Hepatic stellate cell (primary cell): ENCODE measurements around the gene SIGLEC7.

ENCODE experiments used
- DNase-seq: peaks from one replicate; pipeline ENCODE4 v3.0.0; 2011; ENCODE audit warnings: low spot score

The SIGLEC7 gene

DNA sequence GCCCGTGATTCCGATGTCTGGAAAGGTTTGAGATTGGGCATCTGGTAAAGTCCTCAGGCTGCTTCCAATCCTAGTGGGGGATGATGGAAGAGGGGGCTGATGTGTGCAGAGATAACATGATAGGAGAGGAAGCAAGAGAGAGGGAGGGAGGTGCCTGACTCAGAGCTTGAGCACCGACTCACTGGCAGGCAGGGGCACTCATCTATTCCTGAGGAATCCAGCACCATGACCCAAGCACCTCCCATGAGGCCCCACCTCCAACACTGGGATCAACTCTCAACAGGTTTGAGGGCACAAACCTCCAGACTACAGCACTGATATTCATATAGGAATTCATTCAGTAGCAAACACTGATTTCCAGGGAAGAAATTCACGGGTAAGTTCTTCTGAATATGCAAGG is 23.0 kb upstream of the SIGLEC7 start:
- no peak for DNase-seq

DNA sequence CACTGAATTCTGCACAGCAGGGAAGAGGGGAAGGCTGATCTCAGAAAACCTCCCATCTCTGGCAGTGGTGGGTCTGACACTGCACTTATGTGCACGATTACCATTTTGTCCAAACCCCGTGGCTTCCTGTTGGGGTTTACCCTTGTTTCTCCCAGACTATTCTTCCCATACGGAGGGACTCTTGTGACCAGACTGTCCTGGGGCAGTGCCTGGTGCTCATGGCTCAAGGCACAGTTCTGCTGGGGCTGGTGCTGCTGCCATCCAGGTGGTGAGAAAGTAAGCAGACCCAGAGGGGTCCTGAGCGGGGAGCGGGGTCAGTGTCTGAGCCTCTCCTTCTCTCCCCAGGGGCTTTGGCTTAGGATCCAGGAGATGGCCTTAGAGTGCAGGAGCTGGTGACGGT is 22.5 kb upstream of the SIGLEC7 start:
- DNase-seq: no peak

GRCh38 chr19:51120160-51120559 is 21.9 kb upstream of the SIGLEC7 start:
- DNase-seq: no peak

DNA sequence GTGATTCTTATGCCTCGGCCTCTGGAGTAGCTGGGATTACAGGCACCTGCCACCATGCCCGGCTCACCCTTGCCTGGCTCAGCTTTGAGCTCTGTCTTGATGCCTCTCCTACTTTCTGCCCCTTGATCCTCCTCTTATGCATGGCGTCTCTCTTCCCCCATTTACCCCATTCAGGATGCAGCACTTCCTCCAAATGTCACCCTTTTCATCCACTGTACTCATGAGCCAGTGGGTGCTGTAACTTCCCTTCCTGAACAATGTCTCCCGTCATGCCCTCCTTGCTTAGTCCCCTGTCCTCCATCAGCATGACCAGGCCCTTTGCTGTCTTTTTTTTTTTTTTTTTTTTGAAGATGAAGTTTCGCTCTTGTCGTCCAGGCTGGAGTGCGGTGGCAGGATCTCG is 20.8 kb upstream of the SIGLEC7 start:
- DNase-seq: no peak

DNA sequence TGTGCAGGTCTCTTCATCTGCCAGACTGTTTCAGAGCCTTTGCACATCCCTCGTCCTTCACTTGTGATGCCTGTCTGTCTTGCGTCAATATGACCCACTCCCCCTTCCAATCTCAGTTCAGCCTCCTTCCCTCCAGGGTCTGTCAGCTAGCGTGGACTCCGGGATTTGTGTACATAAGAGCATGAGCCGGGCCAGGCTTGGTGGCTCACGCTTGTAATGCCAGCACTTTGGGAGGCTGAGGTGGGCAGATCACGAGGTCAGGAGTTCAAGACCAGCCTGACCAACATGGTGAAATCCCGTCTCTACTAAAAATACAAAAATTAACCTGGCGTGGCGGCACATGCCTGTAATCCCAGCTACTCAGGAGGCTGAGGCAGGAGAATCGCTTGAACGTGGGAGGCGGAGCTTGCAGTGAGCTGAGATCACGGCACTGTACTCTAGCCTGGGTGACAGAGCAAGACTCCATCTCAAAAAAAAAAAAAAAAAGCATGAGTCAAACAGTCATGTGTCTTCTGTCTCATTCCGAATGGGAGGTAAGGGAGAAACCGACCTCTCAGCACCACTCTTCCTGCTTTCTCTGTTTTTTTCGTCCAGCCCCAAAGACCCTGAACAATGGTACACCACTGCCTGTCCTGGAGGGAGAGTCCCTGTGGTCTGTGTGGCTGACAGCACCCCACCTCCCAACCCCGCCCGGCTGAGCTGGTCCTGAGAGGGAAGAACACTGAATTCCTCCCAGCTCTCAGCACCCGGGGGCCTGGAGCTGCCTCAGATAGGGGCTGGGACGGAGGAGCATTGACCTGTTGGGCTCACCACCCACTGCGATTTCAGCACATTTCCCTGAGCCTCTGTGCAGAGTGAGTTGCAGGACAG is 19.8 kb upstream of the SIGLEC7 start:
- no peak for DNase-seq

GRCh38 chr19:51123381-51123800 is 18.7 kb upstream of the SIGLEC7 start:
- DNase-seq: no peak

- no peak for DNase-seq
Observed at GRCh38 chr19:51123802-51124201, 18.3 kb upstream of the SIGLEC7 start.

DNA sequence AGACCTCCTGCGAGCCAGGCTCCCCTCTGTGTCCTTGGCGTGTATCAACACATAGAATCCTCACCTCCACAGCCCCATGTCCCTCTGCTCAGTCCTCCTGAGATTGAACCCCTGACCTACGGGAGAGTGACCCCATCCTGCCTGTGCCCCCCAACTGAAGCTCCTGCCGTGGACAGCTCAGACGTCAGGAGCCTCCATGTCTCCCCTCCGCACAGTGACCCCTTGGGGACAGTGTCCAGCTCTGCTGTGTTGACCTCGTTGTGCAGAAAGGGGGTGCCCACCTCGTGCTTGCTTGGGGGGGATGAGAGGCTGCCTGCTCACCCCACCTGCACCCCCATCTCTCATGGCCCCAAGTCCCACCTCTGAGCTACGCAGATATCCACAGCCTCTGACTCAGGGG is 17.9 kb upstream of the SIGLEC7 start:
- DNase-seq: no peak

GRCh38 chr19:51124729-51125128 is 17.4 kb upstream of the SIGLEC7 start, which contains the start of gene SIGLEC9:
TSS of gene SIGLEC9 (plus strand) at chr19:51124906. CDS start at chr19:51124975, 69 bp downstream.
- no peak for DNase-seq

- DNase-seq: no peak
Observed at GRCh38 chr19:51125421-51126075, 16.6 kb upstream of the SIGLEC7 start.

GRCh38 chr19:51127032-51127431 is 15.1 kb upstream of the SIGLEC7 start:
- DNase-seq: no peak

GRCh38 chr19:51127755-51128154 is 14.3 kb upstream of the SIGLEC7 start:
- DNase-seq: no peak

DNA sequence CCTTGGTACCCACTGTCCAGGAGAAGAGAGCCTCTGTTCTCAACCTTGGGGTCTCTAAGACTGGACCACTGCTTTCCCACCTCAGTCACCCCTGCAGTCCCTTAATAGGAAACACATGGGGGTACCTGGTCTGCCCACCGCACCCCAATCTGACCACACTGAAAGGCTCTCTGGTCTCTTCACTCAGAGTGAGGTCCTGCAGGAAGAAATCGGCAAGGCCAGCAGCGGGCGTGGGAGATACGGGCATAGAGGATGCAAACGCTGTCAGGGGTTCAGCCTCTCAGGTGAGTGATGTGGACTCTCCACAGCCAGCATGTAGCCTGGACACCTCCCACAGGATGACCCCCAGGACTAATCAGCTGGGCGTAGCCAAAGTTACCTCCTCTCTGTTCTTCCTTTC is 13.9 kb upstream of the SIGLEC7 start:
- DNase-seq: no peak

DNA sequence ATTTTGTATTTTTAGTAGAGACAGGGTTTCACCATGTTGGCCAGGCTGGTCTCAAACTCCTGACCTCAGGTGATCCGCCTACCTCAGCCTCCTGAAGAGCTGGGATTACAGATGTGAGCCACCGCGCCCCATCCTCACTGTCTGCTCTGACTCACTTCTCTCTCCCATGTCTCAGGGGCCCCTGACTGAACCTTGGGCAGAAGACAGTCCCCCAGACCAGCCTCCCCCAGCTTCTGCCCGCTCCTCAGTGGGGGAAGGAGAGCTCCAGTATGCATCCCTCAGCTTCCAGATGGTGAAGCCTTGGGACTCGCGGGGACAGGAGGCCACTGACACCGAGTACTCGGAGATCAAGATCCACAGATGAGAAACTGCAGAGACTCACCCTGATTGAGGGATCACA is 12.4 kb upstream of the SIGLEC7 start:
- no peak for DNase-seq

DNA sequence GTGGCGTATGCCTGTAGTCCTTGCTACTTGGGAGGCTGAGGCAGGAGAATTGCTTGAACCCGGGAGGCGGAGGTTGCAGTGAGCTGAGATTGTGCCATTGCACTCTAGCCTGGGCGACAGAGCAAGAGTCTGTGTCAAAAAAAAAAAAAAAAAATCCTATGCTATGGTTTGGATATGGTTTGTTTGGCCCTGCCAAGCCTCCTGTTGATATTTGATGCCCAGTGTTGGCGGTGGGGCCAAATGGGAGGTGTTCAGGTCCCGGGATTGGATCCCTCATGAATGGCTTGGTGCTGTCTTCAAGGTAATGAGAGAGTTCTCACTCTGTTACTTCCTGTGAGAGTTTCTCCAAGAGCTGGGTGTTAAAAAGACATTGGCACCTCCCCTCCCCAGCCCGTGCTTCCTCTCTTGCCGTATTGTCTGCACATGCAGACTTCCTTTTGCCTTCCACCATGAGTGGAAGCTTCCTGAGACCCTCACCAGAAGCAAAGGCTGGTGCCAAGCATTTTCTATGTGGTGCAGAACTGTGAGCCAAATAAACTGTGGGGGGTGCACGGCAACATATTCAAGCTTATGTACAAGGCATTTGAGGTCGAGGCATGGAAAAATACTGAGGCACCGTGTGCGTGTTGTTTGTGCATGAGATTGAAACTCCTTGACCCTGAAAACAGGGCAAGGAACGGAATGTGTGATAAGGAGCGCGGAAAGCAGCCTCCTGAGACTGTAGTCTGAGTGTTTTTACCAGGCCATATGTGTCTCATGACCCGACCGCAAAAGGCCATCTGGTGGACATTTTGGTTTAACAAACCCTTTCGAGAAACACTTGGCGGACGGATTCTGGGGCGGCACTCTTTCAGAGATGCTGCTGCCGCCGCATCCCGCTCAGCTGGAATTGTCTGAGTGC is 10.1 kb upstream of the SIGLEC7 start:
- peak; percentile 66 for DNase-seq

GRCh38 chr19:51135004-51135403 is 7.1 kb upstream of the SIGLEC7 start:
- DNase-seq: no peak

GRCh38 chr19:51135986-51136762 is 5.9 kb upstream of the SIGLEC7 start:
- no peak for DNase-seq

DNA sequence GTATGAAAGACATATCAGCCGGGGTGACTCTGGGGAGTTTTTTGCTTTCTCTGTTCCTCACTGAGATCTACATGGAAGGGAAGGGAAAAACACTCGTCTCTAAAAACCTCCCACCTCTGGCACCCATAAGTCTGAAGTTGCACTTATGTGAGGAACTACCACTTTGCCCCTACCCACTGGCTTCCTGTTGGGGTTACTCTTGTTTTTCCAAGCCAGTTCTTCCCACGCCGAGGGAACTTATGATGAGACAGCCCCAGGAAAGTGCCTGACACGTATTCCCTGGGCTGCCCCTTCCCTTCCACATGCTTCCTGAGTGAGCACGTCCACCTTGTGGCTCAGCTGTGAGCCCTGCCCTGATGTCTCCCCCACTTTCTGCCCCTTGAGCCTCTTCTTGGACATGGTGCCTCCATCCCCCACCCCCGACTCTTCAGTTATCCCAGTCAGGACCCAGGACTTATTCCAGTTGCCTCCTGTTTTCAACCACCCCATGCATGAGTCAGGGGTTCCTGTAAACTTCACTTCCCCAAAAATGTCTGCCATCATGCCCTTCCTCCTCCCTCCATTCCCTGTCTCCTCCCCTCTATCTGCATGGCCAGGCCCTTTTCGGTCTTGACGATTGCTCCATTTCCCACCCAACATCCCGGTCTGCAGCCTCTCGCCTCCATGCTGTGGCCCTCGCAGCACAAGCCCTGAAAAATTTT is 5.1 kb upstream of the SIGLEC7 start:
- no peak for DNase-seq

GRCh38 chr19:51137792-51138425 is 4.2 kb upstream of the SIGLEC7 start:
- DNase-seq: no peak

- no peak for DNase-seq
Observed at GRCh38 chr19:51138549-51138979, 3.5 kb upstream of the SIGLEC7 start.
